PFSK-1 (cell line): ENCODE data around the gene WASL.

Experiments
- POLR2AphosphoS5 ChIP-seq: IDR thresholded peaks from 2 replicates; pipeline ENCODE4 v1.6.1; 2012; ENCODE audit warnings: low read depth, mild to moderate bottlenecking, control low read depth, low read length, moderate library complexity
- SIN3A ChIP-seq: IDR thresholded peaks from 2 replicates; pipeline ENCODE4 v1.6.1; 2012; ENCODE audit warnings: mild to moderate bottlenecking, low read length, moderate library complexity, borderline replicate concordance; ENCODE audit not compliant: insufficient read depth
- TF ChIP-seq, protein P1 (sequence below), 2 experiments: IDR thresholded peaks; 2 replicates each; pipeline versions ENCODE4 v1.6.1 to v1.8.0; 2011 to 2012; ENCODE audit warnings: low read depth in 2 of 2, low read length in 2 of 2, control low read depth in 1 of 2, inconsistent platforms in 1 of 2, mild to moderate bottlenecking in 1 of 2, moderate library complexity in 1 of 2; ENCODE audit not compliant: insufficient read depth in 1 of 2

DNA sequence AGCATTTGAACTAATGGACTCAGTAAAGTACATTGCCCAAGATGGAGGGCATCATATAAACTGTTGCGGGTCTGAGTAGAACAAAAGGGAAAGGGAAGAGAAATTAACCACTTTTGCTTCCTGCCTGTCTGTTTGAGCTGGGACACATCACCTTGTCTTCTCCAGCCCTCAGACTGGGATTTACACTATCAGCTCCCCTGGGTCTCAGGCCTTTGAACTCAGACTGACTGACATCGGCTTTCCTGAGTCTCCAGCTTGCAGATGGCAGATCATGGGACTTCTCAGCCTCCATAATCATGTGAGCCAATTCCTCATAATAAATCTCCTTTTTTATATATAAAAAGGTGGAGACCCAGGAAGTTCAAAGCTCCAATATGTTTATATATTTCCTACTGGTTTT lies 23.0 kb upstream of the WASL start:
- TF ChIP-seq POLR2AphosphoS5 (no peak), SIN3A (no peak)
- TF ChIP-seq, protein P1, sequence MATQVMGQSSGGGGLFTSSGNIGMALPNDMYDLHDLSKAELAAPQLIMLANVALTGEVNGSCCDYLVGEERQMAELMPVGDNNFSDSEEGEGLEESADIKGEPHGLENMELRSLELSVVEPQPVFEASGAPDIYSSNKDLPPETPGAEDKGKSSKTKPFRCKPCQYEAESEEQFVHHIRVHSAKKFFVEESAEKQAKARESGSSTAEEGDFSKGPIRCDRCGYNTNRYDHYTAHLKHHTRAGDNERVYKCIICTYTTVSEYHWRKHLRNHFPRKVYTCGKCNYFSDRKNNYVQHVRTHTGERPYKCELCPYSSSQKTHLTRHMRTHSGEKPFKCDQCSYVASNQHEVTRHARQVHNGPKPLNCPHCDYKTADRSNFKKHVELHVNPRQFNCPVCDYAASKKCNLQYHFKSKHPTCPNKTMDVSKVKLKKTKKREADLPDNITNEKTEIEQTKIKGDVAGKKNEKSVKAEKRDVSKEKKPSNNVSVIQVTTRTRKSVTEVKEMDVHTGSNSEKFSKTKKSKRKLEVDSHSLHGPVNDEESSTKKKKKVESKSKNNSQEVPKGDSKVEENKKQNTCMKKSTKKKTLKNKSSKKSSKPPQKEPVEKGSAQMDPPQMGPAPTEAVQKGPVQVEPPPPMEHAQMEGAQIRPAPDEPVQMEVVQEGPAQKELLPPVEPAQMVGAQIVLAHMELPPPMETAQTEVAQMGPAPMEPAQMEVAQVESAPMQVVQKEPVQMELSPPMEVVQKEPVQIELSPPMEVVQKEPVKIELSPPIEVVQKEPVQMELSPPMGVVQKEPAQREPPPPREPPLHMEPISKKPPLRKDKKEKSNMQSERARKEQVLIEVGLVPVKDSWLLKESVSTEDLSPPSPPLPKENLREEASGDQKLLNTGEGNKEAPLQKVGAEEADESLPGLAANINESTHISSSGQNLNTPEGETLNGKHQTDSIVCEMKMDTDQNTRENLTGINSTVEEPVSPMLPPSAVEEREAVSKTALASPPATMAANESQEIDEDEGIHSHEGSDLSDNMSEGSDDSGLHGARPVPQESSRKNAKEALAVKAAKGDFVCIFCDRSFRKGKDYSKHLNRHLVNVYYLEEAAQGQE (IDR thresholded peaks at IDR 0.05; ENCODE audit: insufficient read depth in 1 of 2, low read depth in 2 of 2, low read length in 2 of 2) = no peak
